Measurements from ENCODE around the gene DNAJB14.

- TF ChIP-seq CTCF (conservative IDR thresholded peaks at IDR 0.05; ENCODE audit: low read length) = no peak
- TF ChIP-seq EZH2phosphoT487 (IDR thresholded peaks at IDR 0.05; ENCODE audit: borderline replicate concordance) = no peak
These were observed 1.2 kb upstream of the DNAJB14 start for GRCh38 chr4:99947608-99948007.

Measured in Loucy (cell line).